ENCODE data around the gene NYAP2. TPM values are rescaled to one million over a fixed set of nuclear protein-coding genes. Genes with fewer than 3 reads are reported as not detected.

The NYAP2 gene
- total RNA-seq, 6 experiments from 2014 or later = not detected

- Mint-ChIP-seq H3K9me3 (no peaks in the 10 kb centered on the region), H3K36me3 (ENCODE audit: low read depth) (no peaks in the 10 kb centered on the region)
- TF ChIP-seq CTCF (IDR thresholded peaks at IDR 0.05) = no peak
These were observed 191.4 kb downstream of the NYAP2 start for GRCh38 chr2:225590932-225591331.

GRCh38 chr2:225597911-225598310, 198.4 kb downstream of the NYAP2 start:
- H3K27ac Mint-ChIP-seq = no peak overlapping the region
- H3K9me3 Mint-ChIP-seq = no peaks in the 10 kb centered on the region
- H3K4me1 Mint-ChIP-seq (ENCODE audit: low read depth) = no peaks in the 10 kb centered on the region
- no peaks in the 10 kb centered on the region for H3K36me3 Mint-ChIP-seq (ENCODE audit: low read depth)
- no peak for TF ChIP-seq CTCF (IDR thresholded peaks at IDR 0.05)
- no peak overlapping the region for H3K4me3 Mint-ChIP-seq
- H3K27me3 Mint-ChIP-seq (ENCODE audit: insufficient read depth) = peaks cover 6% of the 10 kb centered on the region; the same call in 1 of the 2 replicates
- no peak for DNase-seq

More at GRCh38 chr2:225590932-225591331, 191.4 kb downstream of the NYAP2 start:
- no peak overlapping the region for H3K4me3 Mint-ChIP-seq
- no peaks in the 10 kb centered on the region for H3K4me1 Mint-ChIP-seq (ENCODE audit: low read depth)
- H3K27ac Mint-ChIP-seq = no peak overlapping the region
- H3K27me3 Mint-ChIP-seq (ENCODE audit: insufficient read depth) = no peaks in the 10 kb centered on the region; the same call in none of the 2 replicates
- DNase-seq = no peak

- H3K4me1 Mint-ChIP-seq (ENCODE audit: low read depth) = no peaks in the 10 kb centered on the region
- H3K36me3 Mint-ChIP-seq (ENCODE audit: low read depth) = no peaks in the 10 kb centered on the region
- no peaks in the 10 kb centered on the region for H3K9me3 Mint-ChIP-seq
- no peak for TF ChIP-seq CTCF (IDR thresholded peaks at IDR 0.05)
- H3K4me3 Mint-ChIP-seq = no peak overlapping the region
- no peak for DNase-seq
- H3K27ac Mint-ChIP-seq = no peak overlapping the region
- peaks cover 6% of the 10 kb centered on the region; the same call in 1 of the 2 replicates for H3K27me3 Mint-ChIP-seq (ENCODE audit: insufficient read depth)
These were observed 198.9 kb downstream of the NYAP2 start for GRCh38 chr2:225598426-225598825.

- Mint-ChIP-seq H3K4me3 (no peak overlapping the region), H3K9me3 (no peaks in the 10 kb centered on the region), H3K4me1 (ENCODE audit: low read depth) (no peaks in the 10 kb centered on the region), H3K36me3 (ENCODE audit: low read depth) (no peaks in the 10 kb centered on the region), H3K27ac (no peak overlapping the region), H3K27me3 (ENCODE audit: insufficient read depth) (peaks cover 6% of the 10 kb centered on the region; the same call in 1 of the 2 replicates)
- TF ChIP-seq CTCF (IDR thresholded peaks at IDR 0.05) = no peak
- no peak for DNase-seq
These were observed 199.4 kb downstream of the NYAP2 start for GRCh38 chr2:225598897-225599296.

GRCh38 chr2:225599856-225600255, 200.3 kb downstream of the NYAP2 start:
- DNase-seq = no peak
- H3K27ac Mint-ChIP-seq = no peak overlapping the region
- no peak for TF ChIP-seq CTCF (IDR thresholded peaks at IDR 0.05)
- H3K36me3 Mint-ChIP-seq (ENCODE audit: low read depth) = no peaks in the 10 kb centered on the region
- H3K4me3 Mint-ChIP-seq = no peak overlapping the region
- H3K4me1 Mint-ChIP-seq (ENCODE audit: low read depth) = no peaks in the 10 kb centered on the region
- peaks cover 6% of the 10 kb centered on the region; the same call in 1 of the 2 replicates for H3K27me3 Mint-ChIP-seq (ENCODE audit: insufficient read depth)
- no peaks in the 10 kb centered on the region for H3K9me3 Mint-ChIP-seq

GRCh38 chr2:225600444-225600843, 200.9 kb downstream of the NYAP2 start:
- H3K36me3 Mint-ChIP-seq (ENCODE audit: low read depth) = no peaks in the 10 kb centered on the region
- no peak overlapping the region for H3K4me3 Mint-ChIP-seq
- no peak overlapping the region for H3K27ac Mint-ChIP-seq
- no peak for TF ChIP-seq CTCF (IDR thresholded peaks at IDR 0.05)
- H3K27me3 Mint-ChIP-seq (ENCODE audit: insufficient read depth) = peaks cover 6% of the 10 kb centered on the region; the same call in 1 of the 2 replicates
- no peaks in the 10 kb centered on the region for H3K9me3 Mint-ChIP-seq
- DNase-seq = no peak
- no peaks in the 10 kb centered on the region for H3K4me1 Mint-ChIP-seq (ENCODE audit: low read depth)

Data from HFFc6 (cell line).